Ovary (tissue), 9 donors: Measurements from ENCODE around the gene FAR1. TPM values are rescaled to one million over a fixed set of nuclear protein-coding genes. Genes with fewer than 3 reads are reported as not detected.

Source experiments
- DNase-seq, 5 donors: peaks; one replicate each; pipeline ENCODE4 v3.0.0-alpha.2; 2019 to 2020
- H3K27ac ChIP-seq, 2 donors: fragments of 200-600 bp; one replicate each; pipeline versions ENCODE4 v1.5.1 to v1.8.0; 2019 to 2022
- H3K27me3 ChIP-seq: fragments of 200-600 bp; one replicate; pipeline ENCODE4 v1.8.0; 2022
- H3K36me3 ChIP-seq: fragments of 200-600 bp; sonication (generic); one replicate; pipeline ENCODE4 v1.5.1; 2019
- H3K4me1 ChIP-seq: one replicate; pipeline ENCODE4 v1.8.1; 2013; ENCODE audit warnings: mild to moderate bottlenecking, moderate library complexity; ENCODE audit not compliant: insufficient read depth
- H3K4me3 ChIP-seq: fragments of 200-600 bp; sonication (generic); one replicate; pipeline ENCODE4 v1.5.1; 2017
- H3K9me3 ChIP-seq, 2 donors: fragments of 200-600 bp in 1 of 2; sonication (generic) in 1 of 2; one replicate each; pipeline versions ENCODE4 v1.5.1 to v1.8.1; 2013 to 2019; ENCODE audit warnings: mild to moderate bottlenecking in 1 of 2, moderate library complexity in 1 of 2
- CTCF ChIP-seq, 3 donors: fragments of 450-650 bp in 2 of 3; fragments of 200-600 bp in 1 of 3; IDR thresholded peaks; one replicate each; pipeline versions ENCODE4 v1.5.1 to v1.8.0; 2016 to 2022; ENCODE audit warnings: antibody characterized with exemption in 3 of 3, mild to moderate bottlenecking in 1 of 3
- EP300 ChIP-seq: sonication (generic); formaldehyde crosslinking; IDR thresholded peaks from one replicate; pipeline ENCODE4 v1.6.1; 2017; ENCODE audit warnings: antibody characterized with exemption
- POLR2A ChIP-seq: fragments of 450-650 bp; IDR thresholded peaks from one replicate; pipeline ENCODE4 v1.6.1; 2017; ENCODE audit warnings: antibody characterized with exemption, mild to moderate bottlenecking, moderate library complexity
- WGBS, 3 donors: extraction: QIAGEN DNeasy Blood & Tissue Kit in 1 of 3; methylation state at CpG; one replicate each; pipeline versions ENCODE4 v1.1.5 to v1.1.7; 2013 to 2017; 5-methylcytosine and 5-hydroxymethylcytosine counted together
- intact Hi-C, 4 donors: fragments of 100-400 bp; cut with DNase I; formaldehyde crosslinking; loops; one replicate each; pipeline versions ENCODE4 v1.11.0 to v1.15.1; 2022 to 2023
- polyA plus RNA-seq, 2 donors: library from polyadenylated mRNA; stranded (reverse); fragments of 200-250 nt in 1 of 2; fragments of 350-450 nt in 1 of 2; fragmentation: Illumina TruSeq in 1 of 2; extraction: RNeasy Lipid Tissue Mini Kit (QIAGEN cat#74804) in 1 of 2; gene quantifications; one replicate each; pipeline ENCODE4 v1.2.3, GENCODE V29; 2013 to 2014
- total RNA-seq, 7 donors: library from RNA; depleted of rRNA in 2 of 7; stranded (reverse); fragments of >200 nt in 2 of 7; fragmentation: NEBNext Ultra II Directional in 3 of 7; extraction: Animal tissue kit (Norgen Biotek cat#: 25700) in 3 of 7; gene quantifications; one replicate each; pipeline versions ENCODE4 v1.1.0 to v1.2.4, GENCODE V29; 2016 to 2023
- donor health status: DM: no; HTN: no; CAD: no; lungs with moderate emphysema.
- donor health status: DM: no; HTN: no; CAD: no.
- donor health status: Bipolar disorder and iron deficiency.
- donor health status: DM: yes; HTN: yes; CAD: no.
- donor health status: DM: no; HTN: no; CAD: no.
- donor health status: DM: yes; HTN: yes; CAD: no.

Gene FAR1
- total and polyA plus RNA-seq, 9 donors = 14.2 to 52.1 (median 39.5) TPM

GRCh38 chr11:13718394-13718793 is 49.9 kb downstream of the FAR1 start:
- intact Hi-C loops = no loop called here
- no peaks in the 10 kb centered on the region for H3K27me3 ChIP-seq

GRCh38 chr11:13720940-13721339 is 52.5 kb downstream of the FAR1 start:
- no peaks in the 10 kb centered on the region for H3K36me3 ChIP-seq
- TF ChIP-seq POLR2A = no peak
- TF ChIP-seq EP300 = no peak
- TF ChIP-seq CTCF (IDR thresholded peaks at IDR 0.05) = no peak
- no peaks in the 10 kb centered on the region for H3K9me3 ChIP-seq
- no peak overlapping the region for H3K27ac ChIP-seq
- no peaks in the 10 kb centered on the region for H3K4me1 ChIP-seq
- no peak overlapping the region for H3K4me3 ChIP-seq
- intact Hi-C loops = no loop called here
- 6 to 32% (median 13%) methylated on average over 1 of the region's 1 CpG for WGBS, 3 donors
- DNase-seq = no peak
- no peaks in the 10 kb centered on the region for H3K27me3 ChIP-seq

More at GRCh38 chr11:13718394-13718793, 49.9 kb downstream of the FAR1 start:
- TF ChIP-seq EP300 (no peak), POLR2A (no peak), CTCF (IDR thresholded peaks at IDR 0.05) (no peak)
- no peak for DNase-seq
- Histone ChIP-seq H3K9me3 (no peaks in the 10 kb centered on the region), H3K27ac (no peak overlapping the region), H3K4me3 (no peak overlapping the region), H3K4me1 (no peaks in the 10 kb centered on the region), H3K36me3 (no peaks in the 10 kb centered on the region)

GRCh38 chr11:13721760-13722159 is 53.3 kb downstream of the FAR1 start:
- intact Hi-C loops = no loop called here
- TF ChIP-seq POLR2A (no peak), CTCF (IDR thresholded peaks at IDR 0.05) (no peak)
- H3K4me1 ChIP-seq = no peaks in the 10 kb centered on the region

GRCh38 chr11:13726456-13726855 is 58.0 kb downstream of the FAR1 start:
- 97 to 100% (median 98%) methylated on average over 1 of the region's 1 CpG for WGBS, 3 donors
- H3K9me3 ChIP-seq = no peaks in the 10 kb centered on the region
- no peaks in the 10 kb centered on the region for H3K4me1 ChIP-seq
- no peaks in the 10 kb centered on the region for H3K27me3 ChIP-seq
- no peak overlapping the region for H3K27ac ChIP-seq
- TF ChIP-seq EP300 (no peak), POLR2A (no peak), CTCF (IDR thresholded peaks at IDR 0.05) (no peak)
- intact Hi-C loops = no loop called here
- no peak overlapping the region for H3K4me3 ChIP-seq
- DNase-seq = no peak
- H3K36me3 ChIP-seq = no peaks in the 10 kb centered on the region

More at GRCh38 chr11:13721760-13722159, 53.3 kb downstream of the FAR1 start:
- Histone ChIP-seq H3K36me3 (no peaks in the 10 kb centered on the region), H3K27ac (no peak overlapping the region), H3K27me3 (no peaks in the 10 kb centered on the region), H3K4me3 (no peak overlapping the region), H3K9me3 (no peaks in the 10 kb centered on the region)
- no peak for DNase-seq

GRCh38 chr11:13728076-13728475 is 59.6 kb downstream of the FAR1 start:
- Histone ChIP-seq H3K27me3 (no peaks in the 10 kb centered on the region), H3K4me3 (no peak overlapping the region), H3K27ac (no peak overlapping the region), H3K9me3 (no peaks in the 10 kb centered on the region), H3K36me3 (no peaks in the 10 kb centered on the region), H3K4me1 (no peaks in the 10 kb centered on the region)
- DNase-seq = no peak
- intact Hi-C loops = no loop called here
- TF ChIP-seq POLR2A (no peak), CTCF (IDR thresholded peaks at IDR 0.05) (no peak), EP300 (no peak)
